Kidney (tissue), 14 donors: Measurements from ENCODE around the gene APOO. TPM values are rescaled to one million over a fixed set of nuclear protein-coding genes. Genes with fewer than 3 reads are reported as not detected.

Experiments
- DNase-seq, 5 donors: peaks; one replicate each; pipeline ENCODE4 v3.0.0-alpha.2; 2013 to 2020
- FAIRE-seq: peaks from 2 replicates; lab custom pipeline; 2012; peaks lifted over from hg19 to GRCh38; lab: Jason Lieb, UNC
- H3K27ac ChIP-seq, 2 donors: one replicate each; pipeline ENCODE4 v1.7.0; 2013; ENCODE audit warnings: low read depth in 2 of 2, low read length in 2 of 2, inconsistent platforms in 1 of 2
- H3K27me3 ChIP-seq: one replicate; pipeline ENCODE4 v1.7.1; 2013; ENCODE audit warnings: low read length, inconsistent platforms; ENCODE audit not compliant: control insufficient read depth, insufficient read depth
- H3K36me3 ChIP-seq, 3 donors: one replicate each; pipeline versions ENCODE4 v1.7.0 to v1.7.1; 2013; ENCODE audit warnings: low read length in 3 of 3, control low read depth in 1 of 3, inconsistent platforms in 1 of 3; ENCODE audit not compliant: insufficient read depth in 3 of 3, control insufficient read depth in 2 of 3
- H3K4me1 ChIP-seq, 3 donors: one replicate each; pipeline versions ENCODE4 v1.7.0 to v1.7.1; 2013; ENCODE audit warnings: low read length in 3 of 3, inconsistent platforms in 1 of 3, low read depth in 1 of 3; ENCODE audit not compliant: control insufficient read depth in 2 of 3, insufficient read depth in 2 of 3
- H3K4me3 ChIP-seq, 3 donors: one replicate each; pipeline versions ENCODE4 v1.7.0 to v1.8.1; 2013; ENCODE audit warnings: low read length in 3 of 3, control low read depth in 1 of 3, inconsistent platforms in 1 of 3
- H3K9ac ChIP-seq, 3 donors: one replicate each; pipeline versions ENCODE4 v1.7.0 to v1.7.1; 2013; ENCODE audit warnings: low read length in 3 of 3, control low read depth in 1 of 3, inconsistent platforms in 1 of 3
- H3K9me3 ChIP-seq, 3 donors: one replicate each; pipeline versions ENCODE4 v1.7.0 to v1.7.1; 2013; ENCODE audit warnings: low read length in 3 of 3, control low read depth in 1 of 3, inconsistent platforms in 1 of 3; ENCODE audit not compliant: control insufficient read depth in 2 of 3, insufficient read depth in 1 of 3
- intact Hi-C: fragments of 100-400 bp; cut with DNase I; formaldehyde crosslinking; loops from one replicate; pipeline ENCODE4 v1.11.1; 2022
- polyA plus RNA-seq: library from polyadenylated mRNA; stranded (reverse); fragments of 350-450 nt; fragmentation: Illumina TruSeq; extraction: RNeasy Lipid Tissue Mini Kit (QIAGEN cat#74804); gene quantifications from one replicate; pipeline ENCODE4 v1.2.3, GENCODE V29; 2014; ENCODE audit warnings: low read depth, low replicate concordance; ENCODE audit not compliant: insufficient read depth
- total RNA-seq: library from RNA; stranded (reverse); fragmentation: NEBNext Ultra II Directional; extraction: Animal tissue kit (Norgen Biotek cat#: 25700); gene quantifications from one replicate; pipeline ENCODE4 v1.2.1, GENCODE V29; 2021
- TF ChIP-seq, protein P1 (sequence below): IDR thresholded peaks from 3 replicates; pipeline ENCODE4 v1.5.1; 2012; ENCODE audit warnings: mild to moderate bottlenecking, moderate library complexity, borderline replicate concordance; ENCODE audit not compliant: insufficient read depth; ENCODE audit errors: extremely low read depth
- donor health status: control.
- donor health status: control.
- donor health status: control.
- donor health status: control.
- donor health status: control.
- donor health status: DM: yes; HTN: yes; CAD: no.
- donor health status: Normal renal cell carcinoma (clear cell type).

APOO gene
- total and polyA plus RNA-seq, 2 donors from 2014 or later, result 30.4 to 110 TPM

GRCh38 chrX:23797371-23798128 is 110.2 kb downstream of the APOO start:
- Histone ChIP-seq H3K4me3 (no peak overlapping the region), H3K36me3 (no peaks in the 10 kb centered on the region), H3K27ac (peak overlapping the region in 1 of 2 donors; percentile 60), H3K9me3 (no peaks in the 10 kb centered on the region), H3K27me3 (no peaks in the 10 kb centered on the region), H3K4me1 (no peaks in the 10 kb centered on the region), H3K9ac (no peak overlapping the region)
- DNase-seq (peak in 3 of 5 donors; percentile 29 to 72 (median 70)), FAIRE-seq (no peak)
- TF ChIP-seq, protein P1, sequence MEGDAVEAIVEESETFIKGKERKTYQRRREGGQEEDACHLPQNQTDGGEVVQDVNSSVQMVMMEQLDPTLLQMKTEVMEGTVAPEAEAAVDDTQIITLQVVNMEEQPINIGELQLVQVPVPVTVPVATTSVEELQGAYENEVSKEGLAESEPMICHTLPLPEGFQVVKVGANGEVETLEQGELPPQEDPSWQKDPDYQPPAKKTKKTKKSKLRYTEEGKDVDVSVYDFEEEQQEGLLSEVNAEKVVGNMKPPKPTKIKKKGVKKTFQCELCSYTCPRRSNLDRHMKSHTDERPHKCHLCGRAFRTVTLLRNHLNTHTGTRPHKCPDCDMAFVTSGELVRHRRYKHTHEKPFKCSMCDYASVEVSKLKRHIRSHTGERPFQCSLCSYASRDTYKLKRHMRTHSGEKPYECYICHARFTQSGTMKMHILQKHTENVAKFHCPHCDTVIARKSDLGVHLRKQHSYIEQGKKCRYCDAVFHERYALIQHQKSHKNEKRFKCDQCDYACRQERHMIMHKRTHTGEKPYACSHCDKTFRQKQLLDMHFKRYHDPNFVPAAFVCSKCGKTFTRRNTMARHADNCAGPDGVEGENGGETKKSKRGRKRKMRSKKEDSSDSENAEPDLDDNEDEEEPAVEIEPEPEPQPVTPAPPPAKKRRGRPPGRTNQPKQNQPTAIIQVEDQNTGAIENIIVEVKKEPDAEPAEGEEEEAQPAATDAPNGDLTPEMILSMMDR, result no peak
- intact Hi-C loops, result no loop called here

- TF ChIP-seq, protein P1, result no peak
- no peaks in the 10 kb centered on the region for H3K36me3 ChIP-seq
- intact Hi-C loops, result no loop called here
- FAIRE-seq (no peak), DNase-seq (no peak)
- no peak overlapping the region for H3K9ac ChIP-seq
- H3K9me3 ChIP-seq, result no peaks in the 10 kb centered on the region
- no peak overlapping the region for H3K4me3 ChIP-seq
- no peaks in the 10 kb centered on the region for H3K4me1 ChIP-seq
- no peak overlapping the region for H3K27ac ChIP-seq
- H3K27me3 ChIP-seq, result no peaks in the 10 kb centered on the region
Measured at GRCh38 chrX:23795221-23795620, 112.5 kb downstream of the APOO start.

GRCh38 chrX:23792861-23793553 is 114.7 kb downstream of the APOO start:
- H3K4me3 ChIP-seq, result no peak overlapping the region
- TF ChIP-seq, protein P1, result no peak
- H3K36me3 ChIP-seq, result no peaks in the 10 kb centered on the region
- no peaks in the 10 kb centered on the region for H3K9me3 ChIP-seq
- intact Hi-C loops, result no loop called here
- no peak for FAIRE-seq
- no peaks in the 10 kb centered on the region for H3K27me3 ChIP-seq
- no peak overlapping the region for H3K9ac ChIP-seq
- H3K4me1 ChIP-seq, result peaks cover 0 to 5% (median 0%) of the 10 kb centered on the region in 3 donors
- no peak overlapping the region for H3K27ac ChIP-seq
- DNase-seq, result peak in 2 of 5 donors; percentile 45 to 51
